Neural progenitor cell (in vitro differentiated cells): ENCODE measurements around the gene PLEKHS1. TPM values are rescaled to one million over a fixed set of nuclear protein-coding genes. Genes with fewer than 3 reads are reported as not detected.
A peak's percentile ranks its signal among the peaks of the same experiment; 100 is the strongest.

Source experiments
- DNase-seq: peaks from one replicate; pipeline ENCODE4 v3.0.0-alpha.2; 2016; ENCODE audit warnings: low spot score
- H2AFZ ChIP-seq: fragments of 200-600 bp; sonication (generic); replicated peaks from 2 replicates; pipeline ENCODE4 v1.6.1; 2016; ENCODE audit warnings: antibody characterized with exemption
- H3F3A ChIP-seq: fragments of 200-600 bp; sonication (generic); 2 replicates; pipeline ENCODE4 v1.6.1; 2016; ENCODE audit warnings: antibody characterized with exemption, low read depth
- H3K27ac ChIP-seq: fragments of 200-600 bp; sonication (generic); 2 replicates; pipeline ENCODE4 v1.5.1; 2016; ENCODE audit warnings: mild to moderate bottlenecking
- H3K27me3 ChIP-seq: fragments of 200-600 bp; sonication (generic); 2 replicates; pipeline ENCODE4 v1.6.1; 2016; ENCODE audit warnings: mild to moderate bottlenecking, moderate library complexity
- H3K36me3 ChIP-seq: fragments of 200-600 bp; sonication (generic); 2 replicates; pipeline ENCODE4 v1.5.1; 2016
- H3K4me1 ChIP-seq: fragments of 200-600 bp; sonication (generic); 2 replicates; pipeline ENCODE4 v1.6.1; 2016; ENCODE audit warnings: mixed run types
- H3K4me2 ChIP-seq: fragments of 200-600 bp; sonication (generic); 2 replicates; pipeline ENCODE4 v1.6.1; 2016
- H3K4me3 ChIP-seq: fragments of 200-600 bp; sonication (generic); 2 replicates; pipeline ENCODE4 v1.5.1; 2016
- H3K79me2 ChIP-seq: fragments of 200-600 bp; sonication (generic); 2 replicates; pipeline ENCODE4 v1.6.1; 2016; ENCODE audit warnings: low read depth
- H3K9ac ChIP-seq: fragments of 200-600 bp; sonication (generic); 2 replicates; pipeline ENCODE4 v1.6.1; 2016
- H3K9me3 ChIP-seq: fragments of 200-600 bp; sonication (generic); 2 replicates; pipeline ENCODE4 v1.5.1; 2016; ENCODE audit warnings: low read depth
- H4K20me1 ChIP-seq: fragments of 200-600 bp; sonication (generic); 2 replicates; pipeline ENCODE4 v1.6.1; 2016; ENCODE audit warnings: low read depth
- H3K27ac Mint-ChIP-seq: 3 replicates; pipeline ENCODE4 v1.8.0; 2021; ENCODE audit warnings: mixed read lengths
- H3K27me3 Mint-ChIP-seq: 2 replicates; pipeline ENCODE4 v1.8.0; 2022; ENCODE audit warnings: low read depth, mild to moderate bottlenecking, inconsistent platforms, moderate library complexity, mixed read lengths; ENCODE audit not compliant: insufficient read depth
- H3K36me3 Mint-ChIP-seq: 3 replicates; pipeline ENCODE4 v1.8.0; 2021; ENCODE audit warnings: mixed read lengths
- H3K4me1 Mint-ChIP-seq: 3 replicates; pipeline ENCODE4 v1.8.0; 2021; ENCODE audit warnings: mixed read lengths
- H3K4me3 Mint-ChIP-seq: 3 replicates; pipeline ENCODE4 v1.8.0; 2021; ENCODE audit warnings: mild to moderate bottlenecking, moderate library complexity, mixed read lengths
- H3K9me3 Mint-ChIP-seq: 3 replicates; pipeline ENCODE4 v1.8.0; 2020; ENCODE audit warnings: mixed read lengths
- EZH2 ChIP-seq: fragments of 200-600 bp; sonication (generic); IDR thresholded peaks from 2 replicates; pipeline ENCODE4 v1.6.1; 2017; ENCODE audit warnings: antibody characterized with exemption, mild to moderate bottlenecking, moderate library complexity
- EZH2phosphoT487 ChIP-seq: fragments of 200-600 bp; sonication (generic); IDR thresholded peaks from 2 replicates; pipeline ENCODE4 v1.6.1; 2017; ENCODE audit warnings: antibody characterized with exemption
- total RNA-seq: library from RNA; depleted of rRNA; stranded (reverse); fragments of >200 nt; gene quantifications from 2 replicates; pipeline ENCODE4 v1.2.3, GENCODE V29; 2015; ENCODE audit warnings: low replicate concordance
- TF ChIP-seq, protein P1 (sequence below): fragments of 200-600 bp; sonication (generic); IDR thresholded peaks from 2 replicates; pipeline ENCODE4 v1.5.1; 2017; ENCODE audit warnings: antibody characterized with exemption, mild to moderate bottlenecking

PLEKHS1 gene
- total RNA-seq, 1 donor from 2014 or later = not detected

- no peak overlapping the region for H3K4me3 Mint-ChIP-seq
Observed at GRCh38 chr10:113743594-113743993, 7.9 kb upstream of the PLEKHS1 start.

DNA sequence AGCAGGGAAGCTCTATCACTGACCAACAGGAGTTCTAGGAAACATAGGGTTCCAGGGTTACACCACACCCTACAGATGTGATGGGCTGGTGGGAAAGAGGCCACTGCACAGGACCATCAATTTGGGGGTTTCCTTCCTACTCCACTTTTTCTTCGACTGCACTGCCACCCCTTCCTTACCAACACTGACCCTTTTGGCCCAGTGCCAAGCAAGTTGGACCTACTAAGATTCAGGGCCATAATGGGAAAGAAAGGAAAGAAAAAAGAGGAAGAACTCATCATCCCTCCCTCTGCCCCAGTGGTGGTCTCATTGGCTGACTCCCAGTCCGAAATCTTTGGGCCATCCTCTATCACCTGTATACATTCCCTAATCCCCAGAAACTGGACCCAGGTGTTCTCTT is 6.1 kb upstream of the PLEKHS1 start:
- Histone ChIP-seq H3F3A (no peaks in the 10 kb centered on the region), H3K4me2 (no peak overlapping the region), H3K79me2 (no peaks in the 10 kb centered on the region), H2AFZ (no peak overlapping the region), H3K36me3 (no peaks in the 10 kb centered on the region), H4K20me1 (no peaks in the 10 kb centered on the region), H3K27ac (no peak overlapping the region), H3K4me1 (no peaks in the 10 kb centered on the region), H3K9me3 (no peaks in the 10 kb centered on the region), H3K4me3 (no peak overlapping the region), H3K27me3 (no peaks in the 10 kb centered on the region), H3K9ac (no peak overlapping the region)
- no peak for DNase-seq
- TF ChIP-seq EZH2 = no peak
- TF ChIP-seq, protein P1, sequence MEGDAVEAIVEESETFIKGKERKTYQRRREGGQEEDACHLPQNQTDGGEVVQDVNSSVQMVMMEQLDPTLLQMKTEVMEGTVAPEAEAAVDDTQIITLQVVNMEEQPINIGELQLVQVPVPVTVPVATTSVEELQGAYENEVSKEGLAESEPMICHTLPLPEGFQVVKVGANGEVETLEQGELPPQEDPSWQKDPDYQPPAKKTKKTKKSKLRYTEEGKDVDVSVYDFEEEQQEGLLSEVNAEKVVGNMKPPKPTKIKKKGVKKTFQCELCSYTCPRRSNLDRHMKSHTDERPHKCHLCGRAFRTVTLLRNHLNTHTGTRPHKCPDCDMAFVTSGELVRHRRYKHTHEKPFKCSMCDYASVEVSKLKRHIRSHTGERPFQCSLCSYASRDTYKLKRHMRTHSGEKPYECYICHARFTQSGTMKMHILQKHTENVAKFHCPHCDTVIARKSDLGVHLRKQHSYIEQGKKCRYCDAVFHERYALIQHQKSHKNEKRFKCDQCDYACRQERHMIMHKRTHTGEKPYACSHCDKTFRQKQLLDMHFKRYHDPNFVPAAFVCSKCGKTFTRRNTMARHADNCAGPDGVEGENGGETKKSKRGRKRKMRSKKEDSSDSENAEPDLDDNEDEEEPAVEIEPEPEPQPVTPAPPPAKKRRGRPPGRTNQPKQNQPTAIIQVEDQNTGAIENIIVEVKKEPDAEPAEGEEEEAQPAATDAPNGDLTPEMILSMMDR = no peak
- H3K9me3 Mint-ChIP-seq = no peaks in the 10 kb centered on the region
- peaks cover 2% of the 10 kb centered on the region for H3K27me3 Mint-ChIP-seq
- no peaks in the 10 kb centered on the region for H3K4me1 Mint-ChIP-seq
- H3K36me3 Mint-ChIP-seq = no peaks in the 10 kb centered on the region
- no peak overlapping the region for H3K27ac Mint-ChIP-seq
- no peak overlapping the region for H3K4me3 Mint-ChIP-seq

More at GRCh38 chr10:113743594-113743993, 7.9 kb upstream of the PLEKHS1 start:
- Histone ChIP-seq H3K79me2 (no peaks in the 10 kb centered on the region), H3F3A (no peaks in the 10 kb centered on the region), H3K27me3 (no peaks in the 10 kb centered on the region), H3K9me3 (no peaks in the 10 kb centered on the region), H3K27ac (no peak overlapping the region), H3K4me2 (no peak overlapping the region), H4K20me1 (no peaks in the 10 kb centered on the region), H3K9ac (no peak overlapping the region), H3K4me3 (no peak overlapping the region), H3K4me1 (no peaks in the 10 kb centered on the region), H2AFZ (no peak overlapping the region), H3K36me3 (no peaks in the 10 kb centered on the region)
- DNase-seq = no peak
- Mint-ChIP-seq H3K4me1 (no peaks in the 10 kb centered on the region), H3K36me3 (no peaks in the 10 kb centered on the region), H3K27ac (no peak overlapping the region), H3K27me3 (peaks cover 2% of the 10 kb centered on the region), H3K9me3 (no peaks in the 10 kb centered on the region)
- TF ChIP-seq, protein P1 = no peak
- TF ChIP-seq EZH2phosphoT487 = no peak
- TF ChIP-seq EZH2 = no peak

- Histone ChIP-seq H3K27ac (no peak overlapping the region), H2AFZ (peak overlapping the region; percentile 26), H3K36me3 (no peaks in the 10 kb centered on the region), H3K27me3 (no peaks in the 10 kb centered on the region), H4K20me1 (no peaks in the 10 kb centered on the region), H3K9me3 (no peaks in the 10 kb centered on the region), H3K4me2 (no peak overlapping the region), H3K9ac (no peak overlapping the region), H3K79me2 (no peaks in the 10 kb centered on the region), H3K4me1 (no peaks in the 10 kb centered on the region), H3K4me3 (no peak overlapping the region), H3F3A (no peaks in the 10 kb centered on the region)
- H3K36me3 Mint-ChIP-seq = no peaks in the 10 kb centered on the region
- no peaks in the 10 kb centered on the region for H3K27me3 Mint-ChIP-seq
- H3K4me1 Mint-ChIP-seq = no peaks in the 10 kb centered on the region
- no peak overlapping the region for H3K4me3 Mint-ChIP-seq
- no peak for DNase-seq
- TF ChIP-seq EZH2phosphoT487 (no peak), EZH2 (no peak)
- TF ChIP-seq, protein P1 = no peak
- H3K9me3 Mint-ChIP-seq = no peaks in the 10 kb centered on the region
- no peak overlapping the region for H3K27ac Mint-ChIP-seq
Observed at GRCh38 chr10:113746217-113746957, 5.1 kb upstream of the PLEKHS1 start.
